Activated CD8-positive, alpha-beta memory T cell treated with anti-CD3 and anti-CD28 coated beads for 4 hours (primary cell): ENCODE results near the gene C19orf81.

Experiments
- DNase-seq, 2 donors: peaks; one replicate each; pipeline ENCODE4 v3.0.0-alpha.2; 2020; ENCODE audit warnings: low read depth in 2 of 2

C19orf81 gene

DNA sequence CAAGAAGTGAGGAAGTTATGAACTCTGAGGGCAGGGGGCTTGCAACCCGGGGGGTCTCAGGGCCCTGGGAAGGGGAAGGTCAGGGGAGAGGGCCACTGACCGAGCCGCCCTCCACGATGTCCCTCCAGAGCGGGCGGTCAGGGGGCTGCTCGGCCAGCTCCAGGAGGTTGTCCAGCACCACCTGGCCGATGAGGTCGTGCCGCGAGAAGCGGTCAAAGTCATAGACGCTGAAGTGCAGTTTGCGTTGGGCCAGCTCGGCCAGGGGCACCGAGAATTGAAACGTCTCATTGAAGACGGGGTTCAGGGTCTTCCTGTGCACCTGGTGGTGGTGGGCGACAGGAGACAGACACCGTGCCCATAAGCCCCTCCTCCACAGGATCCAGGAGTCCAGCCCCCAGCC is 20.1 kb upstream of the C19orf81 start:
- no peak for DNase-seq

- DNase-seq: no peak
Observed at GRCh38 chr19:50629801-50630200, 19.4 kb upstream of the C19orf81 start.

DNA sequence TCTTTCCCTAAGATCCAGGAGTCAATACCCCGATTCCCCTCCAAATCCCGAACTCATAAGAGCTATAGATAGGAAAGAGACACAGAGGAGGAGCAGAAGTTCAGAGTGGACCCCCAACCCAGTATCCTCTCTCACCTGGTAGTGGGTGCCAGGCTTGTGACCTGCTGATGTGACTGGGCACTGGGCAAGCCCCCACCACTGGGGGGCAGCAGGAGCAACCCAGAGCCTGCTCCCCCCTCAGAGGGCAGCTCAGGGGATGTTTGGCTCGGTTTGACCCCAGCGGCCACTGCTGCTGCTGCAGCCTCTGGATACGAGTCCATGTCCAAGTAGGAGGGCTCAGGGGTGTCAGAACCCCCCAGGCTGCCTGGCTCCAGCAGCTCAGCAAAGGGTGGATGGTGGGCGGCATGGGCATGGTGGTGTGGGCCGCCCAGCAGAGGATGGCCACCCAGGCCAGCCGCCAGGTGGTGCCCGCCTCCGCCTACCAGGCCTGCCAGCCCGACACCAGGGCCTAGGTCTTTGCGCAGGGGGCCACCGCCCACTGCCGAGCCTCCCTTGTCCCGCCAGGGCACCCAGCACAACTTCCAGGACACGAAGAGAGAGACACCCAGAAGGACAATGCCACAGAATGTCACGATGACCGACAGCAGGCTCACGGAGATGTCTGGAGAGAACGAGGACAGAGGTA is 17.0 kb upstream of the C19orf81 start:
- no peak for DNase-seq

DNA sequence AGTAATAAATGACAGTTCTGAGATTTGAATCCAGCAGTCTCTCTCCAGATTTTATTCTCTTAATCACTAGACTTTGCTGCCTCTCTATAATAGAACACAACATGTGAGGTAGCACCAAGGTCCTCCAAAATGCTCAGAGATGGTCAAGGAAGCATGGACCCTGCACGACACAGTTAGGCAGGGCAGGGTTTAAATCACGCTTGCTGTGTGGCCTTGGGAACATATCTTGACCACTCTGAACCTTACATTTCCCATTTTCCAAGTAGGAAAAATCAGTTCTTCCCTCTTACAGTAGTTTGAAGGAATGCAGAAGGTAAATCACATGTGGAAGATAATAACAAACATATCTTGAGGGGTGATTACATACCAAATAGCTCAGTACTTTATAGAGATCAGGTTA is 15.9 kb upstream of the C19orf81 start:
- DNase-seq: no peak

DNA sequence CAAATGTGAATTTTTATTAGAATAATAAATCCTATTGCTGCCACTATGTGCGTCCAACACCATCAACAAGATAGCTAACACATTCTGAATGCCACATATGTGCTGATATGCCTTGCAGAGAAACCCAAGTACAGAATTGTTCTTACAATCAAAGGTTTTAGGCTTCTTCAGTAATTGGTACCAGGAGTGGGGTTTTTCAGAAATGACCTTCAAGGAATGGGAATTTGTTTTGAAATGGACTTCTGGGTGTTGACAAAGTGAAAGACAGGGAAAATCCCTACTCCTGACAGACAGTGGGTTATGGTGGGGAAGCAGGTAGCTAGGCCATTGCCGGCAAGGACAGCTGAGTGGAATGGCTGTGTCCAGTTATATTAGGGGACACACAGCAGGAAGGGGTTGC is 15.3 kb upstream of the C19orf81 start:
- no peak for DNase-seq

DNA sequence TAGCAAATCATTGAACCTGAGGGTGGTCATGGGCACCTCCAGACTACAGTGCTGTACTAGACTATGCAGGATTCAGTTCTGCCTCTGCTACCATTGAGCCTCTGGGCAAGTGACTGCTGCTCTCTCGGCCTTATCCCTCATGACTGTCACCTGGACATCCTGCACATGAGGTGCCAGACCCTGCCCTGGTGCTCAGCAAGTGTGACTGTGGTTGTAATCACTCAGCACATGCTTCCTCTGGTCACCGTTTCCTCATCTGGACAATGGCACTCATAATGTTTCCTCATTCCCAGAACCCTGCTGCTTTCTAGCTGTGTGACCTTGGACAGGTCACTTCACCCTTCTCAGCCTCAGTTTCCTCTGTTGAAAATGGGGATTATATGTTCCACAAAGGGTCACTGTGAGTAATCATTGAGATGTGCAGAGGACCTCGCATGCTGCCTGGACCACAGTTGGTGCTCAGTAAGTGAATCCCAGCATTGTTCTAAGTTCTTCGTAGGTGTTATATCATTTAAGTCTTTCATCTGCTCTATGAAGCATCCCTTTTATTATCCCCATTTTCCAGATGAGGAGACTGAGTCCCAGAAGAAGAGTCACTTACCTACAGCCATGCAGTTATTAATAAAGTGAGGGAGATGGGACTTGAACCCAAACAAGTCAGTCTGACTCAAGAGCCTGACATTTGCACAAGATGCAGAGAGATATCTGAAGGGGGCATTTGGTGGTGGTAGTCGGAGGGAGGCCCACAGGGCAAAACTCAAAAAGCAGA is 12.7 kb upstream of the C19orf81 start:
- DNase-seq: no peak

DNA sequence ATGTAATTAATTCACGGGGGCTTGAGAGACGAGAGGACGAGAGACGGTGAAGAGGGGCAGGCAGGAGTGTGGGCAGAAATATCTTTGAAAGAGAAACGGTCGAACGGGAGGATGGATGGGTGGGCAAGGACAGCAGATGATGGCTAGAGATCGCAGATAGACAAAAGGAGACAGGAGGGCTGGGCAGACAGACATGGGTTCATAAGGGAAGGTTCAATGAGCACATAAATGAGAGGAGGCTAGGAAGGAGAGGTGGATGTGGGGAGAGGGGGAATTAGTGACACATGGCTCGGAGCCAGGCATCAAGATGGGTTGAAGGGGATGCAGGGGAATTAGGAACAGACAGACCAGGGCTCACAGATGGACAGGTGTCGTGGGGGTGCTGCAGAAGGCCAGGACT is 10.6 kb upstream of the C19orf81 start:
- DNase-seq: no peak

- no peak for DNase-seq
Observed at GRCh38 chr19:50639121-50640112, 9.8 kb upstream of the C19orf81 start, which contains the start of gene SYT3. Gene SYT3 (minus strand): TSS chr19:50639881. CDS start chr19:50637411, 2,470 bp downstream.

DNA sequence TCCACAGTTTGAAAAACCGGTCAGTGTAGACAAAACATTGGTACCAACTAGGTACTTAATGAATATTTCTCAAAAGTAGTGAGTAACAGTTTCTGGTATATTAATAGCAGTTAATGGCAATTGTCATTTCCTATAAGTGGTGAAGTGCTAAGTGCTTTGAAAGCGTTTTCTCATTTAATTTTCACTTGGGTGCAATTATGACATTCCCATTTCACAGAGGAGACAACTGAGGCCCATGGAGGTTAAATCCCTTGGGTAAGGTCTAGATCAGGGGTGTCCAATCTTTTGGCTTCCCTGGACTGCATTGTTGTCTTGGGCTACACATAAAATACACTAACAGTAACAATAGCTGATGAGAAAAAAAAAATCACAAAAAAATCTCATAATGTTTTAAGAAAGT is 8.9 kb upstream of the C19orf81 start:
- DNase-seq: no peak

DNA sequence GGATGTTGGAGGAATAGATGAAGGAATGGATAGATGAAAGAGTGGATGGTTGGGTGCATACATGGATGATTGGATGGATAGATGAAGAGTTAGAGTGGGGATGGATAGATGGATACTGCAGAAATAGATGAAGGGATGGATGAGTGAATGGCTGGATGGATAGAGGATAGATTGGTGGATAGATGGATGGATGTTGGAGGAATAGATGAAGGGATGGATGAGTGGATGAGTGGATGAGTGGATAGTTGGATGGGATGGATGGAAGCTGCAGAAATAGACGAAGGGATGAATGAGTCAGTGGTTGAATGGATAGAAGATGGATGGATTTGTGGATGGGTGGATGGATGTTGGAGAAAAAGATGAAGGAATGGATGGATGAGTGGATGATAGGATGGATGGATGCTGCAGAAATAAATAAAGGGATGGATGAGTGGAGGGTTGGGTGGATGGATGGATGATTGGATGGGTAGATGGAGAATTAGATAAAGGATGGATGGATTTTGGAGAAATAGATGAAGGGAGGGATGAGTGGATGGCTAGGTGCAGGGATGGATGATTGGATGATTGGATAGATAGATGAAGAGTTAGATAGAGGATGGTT is 4.8 kb upstream of the C19orf81 start:
- no peak for DNase-seq

- no peak for DNase-seq
Observed at GRCh38 chr19:50645107-50645506, 4.1 kb upstream of the C19orf81 start.

- no peak for DNase-seq
Observed at GRCh38 chr19:50646074-50646807, 3.0 kb upstream of the C19orf81 start.

- no peak for DNase-seq
Observed at GRCh38 chr19:50647879-50648615, 1.2 kb upstream of the C19orf81 start.

- DNase-seq: no peak
Observed at GRCh38 chr19:50648659-50649058, 586 bp upstream of the C19orf81 start.

- no peak for DNase-seq
Observed at GRCh38 chr19:50651174-50651573, 1.9 kb downstream of the C19orf81 start.

DNA sequence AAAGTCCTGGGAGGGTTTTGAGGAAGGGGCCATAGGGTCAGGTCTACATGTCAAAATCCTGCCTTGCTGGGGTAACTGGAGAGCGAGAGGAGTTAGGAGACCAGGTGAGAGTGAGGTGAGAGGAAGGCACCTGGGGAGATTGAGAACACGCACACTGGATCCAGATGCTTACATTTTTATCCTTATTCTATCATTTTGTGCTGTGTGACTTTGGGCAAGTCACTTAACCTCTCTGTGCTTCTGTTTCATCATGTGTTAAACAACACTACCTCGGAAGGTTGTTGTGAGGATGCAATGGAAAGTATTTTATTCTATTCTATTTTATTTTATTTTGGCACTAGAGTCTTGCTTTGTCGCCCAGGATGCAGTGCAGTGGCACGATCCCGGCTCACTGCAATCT is 3.5 kb downstream of the C19orf81 start:
- DNase-seq: no peak

GRCh38 chr19:50654882-50655281 is 5.6 kb downstream of the C19orf81 start:
- DNase-seq: no peak

DNA sequence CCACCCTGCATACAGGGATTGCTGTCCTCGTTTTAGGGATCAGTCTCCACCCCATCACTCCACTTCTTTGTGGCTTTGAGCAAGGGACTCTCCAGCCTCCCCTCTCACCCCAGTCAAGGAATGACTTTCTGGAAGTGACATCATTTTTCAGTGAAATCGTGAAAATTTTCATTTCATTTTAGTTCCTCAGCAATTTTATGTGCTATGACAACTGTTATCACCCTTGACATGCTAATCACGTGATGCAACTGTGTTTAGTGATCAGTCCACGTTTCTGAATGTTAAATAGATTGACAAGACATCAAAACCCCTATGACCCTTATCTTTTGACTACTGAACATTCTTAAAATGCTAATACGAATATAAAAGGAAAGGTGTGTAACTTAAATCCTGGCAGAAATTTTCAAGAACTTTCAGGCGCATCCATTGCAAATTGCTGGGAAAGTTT is 8.0 kb downstream of the C19orf81 start:
- no peak for DNase-seq

DNA sequence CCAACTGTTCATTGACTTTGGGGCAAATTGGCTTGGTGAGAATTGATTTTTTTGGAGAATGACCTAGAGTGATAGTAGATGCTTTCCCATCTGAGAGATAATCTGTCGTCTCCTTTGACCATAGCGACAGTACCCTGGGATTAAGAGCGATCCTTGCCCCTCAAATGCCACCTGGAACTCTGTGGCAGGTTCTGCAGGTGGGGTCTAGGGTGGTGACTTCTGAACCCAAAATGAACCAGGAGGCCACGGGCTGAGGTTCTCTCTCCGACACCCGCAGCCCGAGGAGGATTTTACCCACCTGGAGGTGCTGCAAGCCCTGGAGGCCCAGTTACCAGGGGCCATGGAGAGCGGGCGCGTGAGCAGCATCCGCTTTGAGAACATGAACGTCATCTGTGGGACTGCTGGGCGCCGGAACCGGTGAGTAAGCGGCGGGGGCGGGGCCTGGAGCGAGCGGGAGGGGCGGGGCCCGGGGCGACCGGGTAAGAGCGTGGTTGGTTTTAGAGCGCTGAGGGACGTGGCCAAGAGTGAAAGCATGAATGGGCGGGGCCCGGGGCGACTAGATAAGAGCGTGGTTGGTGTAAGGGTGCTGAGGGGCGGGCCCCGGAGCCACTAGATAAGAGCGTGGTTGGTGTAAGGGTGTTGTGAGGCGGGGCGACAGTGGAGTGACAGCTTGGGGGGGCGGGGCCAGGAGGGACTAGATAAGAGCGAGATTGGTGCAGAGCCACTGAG is 8.6 kb downstream of the C19orf81 start:
- DNase-seq: peak; percentile 68 to 73
